HG03571 (cell line): ENCODE results near the gene CCDC182.

Source experiments
- ATAC-seq: cut with Tn5 transposase; IDR thresholded peaks from one replicate; pipeline ENCODE4 v1.9.1; 2021; ENCODE audit not compliant: unreplicated experiment

CCDC182 gene

GRCh38 chr17:57745242-57745641, at the start of gene CCDC182:
Gene CCDC182, minus strand, starts transcription at chr17:57745299. Its CDS starts 27 bp downstream, at chr17:57745272.
- no peak for ATAC-seq

GRCh38 chr17:57794841-57795240, 49.7 kb upstream of the CCDC182 start:
- no peak for ATAC-seq

- ATAC-seq, result no peak
Measured at GRCh38 chr17:57788725-57789124, 43.6 kb upstream of the CCDC182 start.

GRCh38 chr17:57785022-57785421, 39.9 kb upstream of the CCDC182 start:
- no peak for ATAC-seq

GRCh38 chr17:57784226-57784895, 39.3 kb upstream of the CCDC182 start:
- ATAC-seq, result no peak

- no peak for ATAC-seq
Measured at GRCh38 chr17:57783338-57783742, 38.2 kb upstream of the CCDC182 start.

- no peak for ATAC-seq
Measured at GRCh38 chr17:57782647-57783337, 37.7 kb upstream of the CCDC182 start.

GRCh38 chr17:57782062-57782490, 37.0 kb upstream of the CCDC182 start:
- ATAC-seq, result no peak

GRCh38 chr17:57781386-57782061, 36.4 kb upstream of the CCDC182 start:
- ATAC-seq, result no peak

GRCh38 chr17:57779706-57780105, 34.6 kb upstream of the CCDC182 start:
- ATAC-seq, result no peak

- no peak for ATAC-seq
Measured at GRCh38 chr17:57778306-57778705, 33.2 kb upstream of the CCDC182 start.

GRCh38 chr17:57776366-57776765, 31.3 kb upstream of the CCDC182 start:
- no peak for ATAC-seq

GRCh38 chr17:57774872-57775271, 29.8 kb upstream of the CCDC182 start:
- ATAC-seq, result no peak

GRCh38 chr17:57773557-57773956, 28.5 kb upstream of the CCDC182 start:
- ATAC-seq, result no peak

GRCh38 chr17:57772774-57773173, 27.7 kb upstream of the CCDC182 start:
- ATAC-seq, result no peak

GRCh38 chr17:57767561-57767960, 22.5 kb upstream of the CCDC182 start:
- ATAC-seq, result no peak

- no peak for ATAC-seq
Measured at GRCh38 chr17:57766318-57766943, 21.3 kb upstream of the CCDC182 start.

GRCh38 chr17:57762452-57763395, 17.6 kb upstream of the CCDC182 start:
- no peak for ATAC-seq

- no peak for ATAC-seq
Measured at GRCh38 chr17:57761887-57762286, 16.8 kb upstream of the CCDC182 start.

GRCh38 chr17:57760046-57760445, 14.9 kb upstream of the CCDC182 start:
- ATAC-seq, result no peak
